ENCODE results near the gene CCND2. TPM values are rescaled to one million over a fixed set of nuclear protein-coding genes. Genes with fewer than 3 reads are reported as not detected.

The CCND2 gene
- polyA plus RNA-seq, 1 experiment: 0.64 TPM

DNA sequence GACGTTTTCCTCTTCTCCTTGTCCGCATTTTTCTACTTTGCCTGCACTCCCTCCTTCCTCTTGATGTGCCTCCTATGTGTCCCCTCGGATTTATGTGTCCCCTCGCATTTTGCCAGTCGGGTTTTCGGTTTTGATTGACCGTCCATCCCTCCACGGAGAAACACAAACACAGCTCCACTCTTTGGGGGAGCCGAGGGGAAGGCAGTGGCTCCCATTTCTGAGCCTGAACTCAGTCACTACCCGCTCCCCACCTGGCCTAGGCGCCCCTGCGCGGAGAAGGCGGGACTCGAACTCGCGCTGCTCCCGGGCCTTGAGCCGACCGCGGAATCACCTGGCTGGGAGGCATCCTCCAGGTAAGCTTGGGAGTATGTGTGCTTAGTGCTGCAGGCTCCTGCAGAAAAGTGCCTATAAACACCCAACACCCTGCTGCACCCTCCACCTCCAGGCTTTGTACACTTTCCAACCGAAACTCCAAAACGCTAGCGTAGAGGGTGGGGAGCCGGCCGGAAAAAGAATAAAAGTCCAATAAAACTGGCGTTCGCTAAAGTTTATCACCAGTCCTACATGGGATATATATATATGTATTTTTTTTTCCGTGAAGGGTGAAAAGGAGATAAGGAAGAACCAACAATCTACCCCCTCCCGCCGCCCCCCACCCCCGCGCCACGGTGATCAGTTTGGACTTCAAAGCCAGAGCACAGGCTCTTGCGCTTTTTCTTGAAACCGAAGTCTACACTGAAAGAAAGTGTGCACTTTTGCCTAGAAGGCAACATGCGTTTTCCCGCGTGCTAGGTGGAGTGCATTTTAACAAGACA, 3.3 kb upstream of the CCND2 start:
- no peak overlapping the region for H3K4me3 ChIP-seq (ENCODE audit: low read depth, low read length)
- no peaks in the 10 kb centered on the region for H3K36me3 ChIP-seq (ENCODE audit: control insufficient read depth, insufficient read depth, low read length)
- ChIA-PET CTCF (interaction anchor here (0.6 to 1.6 kb wide), 3 partner anchors 11 to 786 kb away, joined by 3 read pairs; no protein-coding TSS in a partner anchor), POLR2A (no interaction called here)
- no peak for TF ChIP-seq CTCF (IDR thresholded peaks at IDR 0.05; ENCODE audit: insufficient read depth, low read depth, low read length)
- H3K27me3 ChIP-seq (ENCODE audit: control insufficient read depth, insufficient read depth, low read length): peaks cover 61% of the 10 kb centered on the region
- DNase-seq (ENCODE audit: low read depth): no peak

- no peak for TF ChIP-seq CTCF (IDR thresholded peaks at IDR 0.05; ENCODE audit: insufficient read depth, low read depth, low read length)
- H3K4me3 ChIP-seq (ENCODE audit: low read depth, low read length): no peak overlapping the region
- no peak for DNase-seq (ENCODE audit: low read depth)
- ChIA-PET CTCF (interaction anchor here (0.8 to 1.2 kb wide), 3 partner anchors 11 to 164 kb away, joined by 3 read pairs; no protein-coding TSS in a partner anchor), POLR2A (no interaction called here)
- H3K27me3 ChIP-seq (ENCODE audit: control insufficient read depth, insufficient read depth, low read length): peaks cover 66% of the 10 kb centered on the region
- no peaks in the 10 kb centered on the region for H3K36me3 ChIP-seq (ENCODE audit: control insufficient read depth, insufficient read depth, low read length)
Measured at GRCh38 chr12:4270831-4271716, 2.5 kb upstream of the CCND2 start.

DNA sequence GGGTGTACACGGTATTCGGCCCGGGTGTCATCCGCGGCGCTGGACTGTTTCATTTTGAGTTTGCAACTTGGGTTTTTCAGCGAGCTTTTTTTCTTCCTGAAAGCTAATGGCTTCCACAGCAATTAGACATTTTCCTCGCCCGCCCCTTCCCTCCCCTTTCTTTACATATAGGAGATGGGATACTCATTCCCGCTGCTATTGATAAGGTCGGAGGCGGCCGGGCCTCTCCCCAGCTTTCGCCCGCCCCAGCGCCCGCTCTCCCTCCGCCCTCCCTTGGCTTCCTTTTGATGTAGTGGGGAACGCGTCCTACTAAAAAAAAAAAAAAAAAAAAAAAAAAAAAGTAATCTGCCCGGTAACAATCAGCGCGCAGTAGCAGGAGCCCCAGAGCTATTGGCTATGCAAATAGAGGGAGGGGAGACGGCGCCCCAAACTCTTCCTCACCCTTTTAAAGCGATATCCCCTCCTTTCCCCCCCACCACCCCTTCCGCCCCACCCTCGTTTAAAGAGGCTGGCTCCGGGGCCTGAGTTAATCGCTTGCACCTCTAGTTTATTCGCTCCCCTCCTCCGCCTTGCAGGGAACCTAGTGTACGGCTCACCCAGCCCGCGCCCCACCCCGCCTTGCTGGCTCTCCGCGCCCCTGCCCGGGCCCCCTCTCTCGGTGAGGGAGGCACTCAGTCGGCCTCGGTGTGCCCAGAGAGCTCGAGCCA, 1.7 kb upstream of the CCND2 start:
- Histone ChIP-seq H3K27me3 (ENCODE audit: control insufficient read depth, insufficient read depth, low read length) (peaks cover 70% of the 10 kb centered on the region), H3K36me3 (ENCODE audit: control insufficient read depth, insufficient read depth, low read length) (no peaks in the 10 kb centered on the region), H3K4me3 (ENCODE audit: low read depth, low read length) (no peak overlapping the region)
- POLR2A ChIA-PET: no interaction called here
- TF ChIP-seq CTCF (IDR thresholded peaks at IDR 0.05; ENCODE audit: insufficient read depth, low read depth, low read length): no peak
- CTCF ChIA-PET: interaction anchor here (1.2 kb wide), 1 partner anchor 165 kb away, joined by 3 read pairs; no protein-coding TSS in a partner anchor
- DNase-seq (ENCODE audit: low read depth): no peak

DNA sequence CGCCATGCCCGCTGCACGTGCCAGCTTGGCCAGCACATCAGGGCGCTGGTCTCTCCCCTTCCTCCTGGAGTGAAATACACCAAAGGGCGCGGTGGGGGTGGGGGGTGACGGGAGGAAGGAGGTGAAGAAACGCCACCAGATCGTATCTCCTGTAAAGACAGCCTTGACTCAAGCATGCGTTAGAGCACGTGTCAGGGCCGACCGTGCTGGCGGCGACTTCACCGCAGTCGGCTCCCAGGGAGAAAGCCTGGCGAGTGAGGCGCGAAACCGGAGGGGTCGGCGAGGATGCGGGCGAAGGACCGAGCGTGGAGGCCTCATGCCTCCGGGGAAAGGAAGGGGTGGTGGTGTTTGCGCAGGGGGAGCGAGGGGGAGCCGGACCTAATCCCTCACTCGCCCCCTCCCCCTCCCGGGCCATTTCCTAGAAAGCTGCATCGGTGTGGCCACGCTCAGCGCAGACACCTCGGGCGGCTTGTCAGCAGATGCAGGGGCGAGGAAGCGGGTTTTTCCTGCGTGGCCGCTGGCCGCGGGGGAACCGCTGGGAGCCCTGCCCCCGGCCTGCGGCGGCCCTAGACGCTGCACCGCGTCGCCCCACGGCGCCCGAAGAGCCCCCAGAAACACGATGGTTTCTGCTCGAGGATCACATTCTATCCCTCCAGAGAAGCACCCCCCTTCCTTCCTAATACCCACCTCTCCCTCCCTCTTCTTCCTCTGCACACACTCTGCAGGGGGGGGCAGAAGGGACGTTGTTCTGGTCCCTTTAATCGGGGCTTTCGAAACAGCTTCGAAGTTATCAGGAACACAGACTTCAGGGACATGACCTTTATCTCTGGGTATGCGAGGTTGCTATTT, 914 bp upstream of the CCND2 start:
- Histone ChIP-seq H3K36me3 (ENCODE audit: control insufficient read depth, insufficient read depth, low read length) (no peaks in the 10 kb centered on the region), H3K4me3 (ENCODE audit: low read depth, low read length) (no peak overlapping the region), H3K27me3 (ENCODE audit: control insufficient read depth, insufficient read depth, low read length) (peaks cover 67% of the 10 kb centered on the region)
- no peak for TF ChIP-seq CTCF (IDR thresholded peaks at IDR 0.05; ENCODE audit: insufficient read depth, low read depth, low read length)
- ChIA-PET POLR2A (interaction anchor here (0.6 kb wide), 1 partner anchor 76 kb away, joined by 3 read pairs; no protein-coding TSS in a partner anchor), CTCF (interaction anchor here (1.8 kb wide), 1 partner anchor 387 kb away, joined by 10 read pairs; no protein-coding TSS in a partner anchor)
- no peak for DNase-seq (ENCODE audit: low read depth)

Measured in BJ (cell line).